Measurements from ENCODE around the gene SHANK2.

DNA sequence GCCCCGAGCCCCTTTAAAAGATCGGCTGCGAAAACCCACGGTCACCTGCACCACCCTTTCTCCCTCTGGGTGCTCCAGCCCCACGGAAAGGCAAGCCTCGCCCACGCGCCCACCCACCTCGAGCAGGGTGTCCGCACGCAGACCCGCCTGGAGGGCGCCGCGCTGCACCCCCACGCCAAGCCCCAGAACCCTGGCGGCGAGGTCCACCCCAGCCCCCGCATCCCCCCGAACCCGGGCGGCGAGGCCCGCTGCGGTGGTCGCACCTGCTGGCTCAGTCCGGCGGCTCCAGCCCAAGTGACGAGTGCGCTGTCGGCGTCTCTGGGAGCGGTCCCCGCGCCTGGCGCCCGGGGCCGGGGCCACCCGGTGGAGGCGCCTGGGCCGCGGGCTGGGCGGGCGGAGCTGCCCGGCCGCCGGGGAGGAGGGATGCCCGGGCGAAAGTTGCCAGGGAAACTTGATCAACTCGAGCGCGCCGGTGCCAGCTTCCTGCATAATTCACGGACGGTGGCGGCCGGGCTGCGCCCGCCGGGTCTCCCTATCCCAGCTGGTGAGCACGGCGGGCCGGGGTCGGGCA is 1.1 kb downstream of the SHANK2 start:
- TF ChIP-seq, protein P1, sequence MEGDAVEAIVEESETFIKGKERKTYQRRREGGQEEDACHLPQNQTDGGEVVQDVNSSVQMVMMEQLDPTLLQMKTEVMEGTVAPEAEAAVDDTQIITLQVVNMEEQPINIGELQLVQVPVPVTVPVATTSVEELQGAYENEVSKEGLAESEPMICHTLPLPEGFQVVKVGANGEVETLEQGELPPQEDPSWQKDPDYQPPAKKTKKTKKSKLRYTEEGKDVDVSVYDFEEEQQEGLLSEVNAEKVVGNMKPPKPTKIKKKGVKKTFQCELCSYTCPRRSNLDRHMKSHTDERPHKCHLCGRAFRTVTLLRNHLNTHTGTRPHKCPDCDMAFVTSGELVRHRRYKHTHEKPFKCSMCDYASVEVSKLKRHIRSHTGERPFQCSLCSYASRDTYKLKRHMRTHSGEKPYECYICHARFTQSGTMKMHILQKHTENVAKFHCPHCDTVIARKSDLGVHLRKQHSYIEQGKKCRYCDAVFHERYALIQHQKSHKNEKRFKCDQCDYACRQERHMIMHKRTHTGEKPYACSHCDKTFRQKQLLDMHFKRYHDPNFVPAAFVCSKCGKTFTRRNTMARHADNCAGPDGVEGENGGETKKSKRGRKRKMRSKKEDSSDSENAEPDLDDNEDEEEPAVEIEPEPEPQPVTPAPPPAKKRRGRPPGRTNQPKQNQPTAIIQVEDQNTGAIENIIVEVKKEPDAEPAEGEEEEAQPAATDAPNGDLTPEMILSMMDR (conservative IDR thresholded peaks at IDR 0.05; ENCODE audit: low read length), result no peak
- TF ChIP-seq EZH2phosphoT487 (IDR thresholded peaks at IDR 0.05; ENCODE audit: borderline replicate concordance), result no peak
